T47D (cell line): ENCODE results near the gene TMEM179.
A peak's percentile ranks its signal among the peaks of the same experiment; 100 is the strongest.

Experiments
- DNase-seq, 2 experiments: peaks; one replicate each; pipeline versions ENCODE4 v3.0.0 to v3.0.0-alpha.2; 2011 to 2012; ENCODE audit warnings: low read depth in 1 of 2, low spot score in 1 of 2
- JUND ChIP-seq: IDR thresholded peaks from 2 replicates; pipeline ENCODE4 v1.6.1; 2012; ENCODE audit warnings: low read depth
- in situ Hi-C: cut with HindIII; loops from 2 replicates; pipeline ENCODE4 v1.10.0; 2016; ENCODE audit warnings: low sequenced_read_pairs, low pct_unique_long_range_greater_than_20kb

The TMEM179 gene

GRCh38 chr14:104577426-104577825, 27.1 kb downstream of the TMEM179 start:
- TF ChIP-seq JUND: no peak
- no peak for DNase-seq
- in situ Hi-C loops: no loop called here

DNA sequence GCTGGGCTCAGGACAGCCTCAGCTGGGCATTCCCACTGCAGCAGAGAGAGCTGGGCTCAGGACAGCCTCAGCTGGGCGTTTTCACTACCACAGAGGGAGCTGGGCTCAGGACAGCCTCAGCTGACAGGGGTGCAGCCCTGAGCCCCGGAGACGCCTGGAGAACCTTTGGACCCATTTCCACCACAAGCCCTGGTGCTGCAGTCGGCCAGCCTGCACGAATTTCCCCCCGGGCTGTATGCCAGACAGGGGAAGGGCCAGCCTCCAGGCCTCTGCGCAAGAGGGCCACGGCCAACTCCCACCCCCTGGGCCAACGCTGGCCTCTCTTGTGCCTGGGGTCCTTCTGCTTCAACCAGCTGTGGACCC, 27.6 kb downstream of the TMEM179 start:
- no peak for DNase-seq
- no peak for TF ChIP-seq JUND
- in situ Hi-C loops: no loop called here

DNA sequence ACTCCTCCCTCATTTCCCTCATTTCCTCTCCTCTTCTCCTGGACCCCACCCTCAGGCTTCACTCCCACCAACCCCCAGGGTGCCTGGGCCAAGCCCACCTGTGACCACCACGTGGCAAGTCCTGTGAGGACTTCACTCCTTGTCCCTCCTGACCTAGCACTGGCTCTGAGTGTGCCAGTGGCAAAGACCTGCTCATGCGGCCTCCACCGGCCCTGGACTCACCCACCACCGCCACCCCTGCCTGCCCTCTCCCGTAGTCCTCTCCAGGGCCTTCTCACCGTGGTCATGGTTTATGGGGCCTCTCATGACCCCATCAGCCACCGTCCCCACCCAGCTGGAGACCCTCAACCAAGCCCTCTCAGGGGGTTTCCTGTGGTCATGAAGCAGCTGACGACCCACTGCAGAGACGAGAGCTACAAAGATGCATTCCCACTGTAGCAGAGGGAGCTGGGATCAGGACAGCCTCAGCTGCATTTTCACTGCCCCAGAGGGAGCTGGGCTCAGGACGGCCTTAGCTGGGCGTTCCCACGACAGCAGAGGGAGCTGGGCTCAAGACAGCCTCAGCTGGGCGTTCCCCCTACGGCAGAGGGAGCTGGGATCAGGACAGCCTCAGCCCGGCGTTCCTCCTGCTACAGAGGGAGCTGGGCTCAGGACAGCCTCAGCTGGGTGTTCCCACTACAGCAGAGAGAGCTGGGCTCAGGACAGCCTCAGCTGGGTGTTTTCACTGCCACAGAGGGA, 28.2 kb downstream of the TMEM179 start:
- peak in 1 of 2 experiments; percentile 59 for DNase-seq
- in situ Hi-C loops: no loop called here

DNA sequence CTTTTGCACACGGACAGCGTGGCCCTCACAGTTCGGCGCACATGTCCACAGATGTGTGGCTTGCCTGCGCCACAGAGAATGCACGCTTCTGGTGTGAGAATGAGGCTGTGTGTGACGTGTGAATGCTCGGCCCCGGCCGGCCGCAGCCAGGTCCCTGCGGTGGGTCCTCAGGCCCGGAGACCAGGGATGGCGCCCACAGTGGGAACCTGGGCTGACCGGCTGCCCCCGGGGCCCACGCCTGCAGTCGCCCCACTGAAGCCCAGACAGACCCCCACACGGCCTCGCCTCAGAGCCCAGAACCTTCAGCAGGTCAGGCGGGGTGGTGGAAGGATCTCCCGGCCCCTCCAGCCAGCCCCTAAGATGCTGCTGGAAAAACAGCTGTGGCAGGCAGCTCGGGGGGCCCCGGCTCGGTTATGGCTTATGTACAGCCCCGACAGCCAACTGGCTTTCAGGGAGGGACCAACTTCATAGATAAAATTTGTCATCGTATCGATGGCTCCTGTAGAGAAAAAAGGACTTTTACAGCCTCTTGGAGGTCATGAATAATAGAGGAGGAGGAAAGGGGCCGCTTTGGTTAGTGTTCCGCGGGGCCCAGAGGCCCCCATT, 29.5 kb downstream of the TMEM179 start:
- no peak for TF ChIP-seq JUND
- in situ Hi-C loops: no loop called here

More for the DNA sequence above, 28.2 kb downstream of the TMEM179 start:
- no peak for TF ChIP-seq JUND

DNA sequence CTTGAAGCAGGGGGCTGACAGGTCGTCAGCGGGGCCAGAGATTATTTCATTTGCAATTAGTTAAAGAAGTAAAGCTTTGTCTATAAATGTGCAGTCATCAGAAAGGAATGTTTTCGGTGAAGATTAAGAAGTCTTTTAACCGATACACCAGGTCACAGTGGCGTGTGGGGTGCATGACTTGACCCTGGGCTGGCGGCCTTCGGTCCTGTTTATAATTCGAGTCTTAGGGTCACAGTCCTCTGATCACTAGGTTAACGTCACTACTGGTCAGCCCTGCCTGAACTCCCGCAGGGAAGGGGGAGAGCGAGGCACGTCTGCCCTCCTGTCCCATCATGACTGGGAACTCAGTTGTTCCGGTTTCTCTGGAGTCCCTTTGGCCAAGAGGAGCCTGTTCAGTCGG, 30.0 kb downstream of the TMEM179 start:
- DNase-seq: no peak
- TF ChIP-seq JUND: no peak
- in situ Hi-C loops: no loop called here

More for the DNA sequence above, 29.5 kb downstream of the TMEM179 start:
- DNase-seq: no peak

DNA sequence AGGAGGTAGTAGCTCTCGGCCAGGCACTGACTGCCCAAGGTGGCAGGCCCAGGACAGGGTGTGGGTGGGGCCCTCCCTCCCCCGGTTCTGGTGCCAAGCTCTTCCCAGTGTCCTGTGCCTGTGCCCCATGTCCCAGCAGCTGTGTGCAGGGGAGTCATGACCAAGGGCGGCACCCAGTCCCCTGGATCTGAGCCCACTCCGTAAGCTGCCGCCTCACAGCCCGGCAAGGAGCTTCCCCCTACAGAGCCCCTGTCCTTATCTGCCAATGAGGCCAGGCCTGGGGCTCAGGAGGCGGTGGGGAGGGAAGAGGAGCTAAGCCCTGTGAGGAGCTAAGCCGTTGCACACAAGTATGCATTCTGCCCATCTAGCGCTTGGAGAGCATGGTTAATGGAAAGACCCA, 30.6 kb downstream of the TMEM179 start:
- in situ Hi-C loops: no loop called here
- DNase-seq: no peak
- TF ChIP-seq JUND: no peak

DNA sequence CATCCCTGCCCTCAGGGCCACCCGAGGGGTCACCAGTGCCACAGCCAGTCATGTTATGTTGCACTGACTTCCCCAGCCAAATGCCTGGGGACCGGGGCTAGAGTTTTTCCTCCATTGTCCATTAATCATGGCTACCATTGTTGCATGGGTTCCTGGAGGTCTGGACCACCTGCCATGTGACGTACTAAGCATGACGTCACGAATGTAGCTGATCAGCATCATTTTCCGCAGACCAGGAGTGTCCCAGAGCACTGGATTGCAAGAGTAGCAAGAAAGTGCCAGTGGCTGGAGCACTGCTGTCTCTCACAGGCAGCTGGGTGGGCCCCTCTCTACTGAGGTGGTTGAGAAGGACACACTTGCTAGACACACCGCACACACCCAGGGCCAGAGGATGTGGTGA, 31.9 kb downstream of the TMEM179 start:
- in situ Hi-C loops: no loop called here
- DNase-seq: no peak
- no peak for TF ChIP-seq JUND

- no peak for TF ChIP-seq JUND
- in situ Hi-C loops: no loop called here
- no peak for DNase-seq
These were observed 32.4 kb downstream of the TMEM179 start for GRCh38 chr14:104572024-104572626.

GRCh38 chr14:104571246-104571645, 33.3 kb downstream of the TMEM179 start:
- TF ChIP-seq JUND: no peak
- DNase-seq: no peak
- in situ Hi-C loops: no loop called here

GRCh38 chr14:104569435-104569834, 35.1 kb downstream of the TMEM179 start:
- in situ Hi-C loops: no loop called here
- no peak for TF ChIP-seq JUND
- DNase-seq: no peak

GRCh38 chr14:104568620-104569019, 36.0 kb downstream of the TMEM179 start:
- DNase-seq: no peak
- TF ChIP-seq JUND: no peak
- in situ Hi-C loops: no loop called here

DNA sequence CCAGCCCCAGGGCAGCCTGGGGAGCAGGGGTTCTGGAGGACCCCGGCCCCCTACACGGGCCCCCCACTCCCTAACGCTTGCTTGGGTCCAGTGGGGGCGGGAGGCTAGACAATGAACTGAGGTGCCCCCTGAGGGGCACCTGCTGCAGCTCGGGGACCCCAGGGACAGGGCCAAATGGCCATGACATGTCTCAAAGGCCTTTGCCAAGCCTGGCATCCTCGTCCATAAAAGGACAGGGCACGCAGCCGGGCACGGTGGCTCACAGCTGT, 36.7 kb downstream of the TMEM179 start:
- in situ Hi-C loops: no loop called here
- TF ChIP-seq JUND: no peak
- no peak for DNase-seq

- in situ Hi-C loops: no loop called here
- no peak for TF ChIP-seq JUND
- no peak for DNase-seq
These were observed 37.2 kb downstream of the TMEM179 start for GRCh38 chr14:104567141-104567956.
